HG03571 (cell line): ENCODE data around the gene CCDC102A.

Source experiments
- ATAC-seq: cut with Tn5 transposase; IDR thresholded peaks from one replicate; pipeline ENCODE4 v1.9.1; 2021; ENCODE audit not compliant: unreplicated experiment

CCDC102A gene

DNA sequence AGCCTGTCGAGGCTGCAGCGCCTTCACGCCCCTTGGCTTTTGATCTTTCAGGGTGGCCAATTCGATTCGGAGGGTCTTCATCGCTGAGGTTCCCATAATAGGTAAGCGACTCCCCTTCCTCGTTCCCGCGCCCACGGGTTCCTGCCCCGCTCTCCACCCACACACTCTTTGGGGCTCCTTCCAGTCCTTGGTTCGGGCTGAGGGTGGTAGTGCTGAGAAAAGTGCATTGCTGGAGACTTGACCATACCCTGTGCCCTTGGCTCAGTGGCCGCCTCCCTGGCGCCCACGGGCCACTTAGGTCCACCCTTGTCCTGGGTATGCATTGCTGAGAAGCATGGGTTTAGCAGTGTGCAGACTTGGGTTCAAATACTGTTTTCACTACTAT lies 73.4 kb downstream of the CCDC102A start:
- no peak for ATAC-seq

DNA sequence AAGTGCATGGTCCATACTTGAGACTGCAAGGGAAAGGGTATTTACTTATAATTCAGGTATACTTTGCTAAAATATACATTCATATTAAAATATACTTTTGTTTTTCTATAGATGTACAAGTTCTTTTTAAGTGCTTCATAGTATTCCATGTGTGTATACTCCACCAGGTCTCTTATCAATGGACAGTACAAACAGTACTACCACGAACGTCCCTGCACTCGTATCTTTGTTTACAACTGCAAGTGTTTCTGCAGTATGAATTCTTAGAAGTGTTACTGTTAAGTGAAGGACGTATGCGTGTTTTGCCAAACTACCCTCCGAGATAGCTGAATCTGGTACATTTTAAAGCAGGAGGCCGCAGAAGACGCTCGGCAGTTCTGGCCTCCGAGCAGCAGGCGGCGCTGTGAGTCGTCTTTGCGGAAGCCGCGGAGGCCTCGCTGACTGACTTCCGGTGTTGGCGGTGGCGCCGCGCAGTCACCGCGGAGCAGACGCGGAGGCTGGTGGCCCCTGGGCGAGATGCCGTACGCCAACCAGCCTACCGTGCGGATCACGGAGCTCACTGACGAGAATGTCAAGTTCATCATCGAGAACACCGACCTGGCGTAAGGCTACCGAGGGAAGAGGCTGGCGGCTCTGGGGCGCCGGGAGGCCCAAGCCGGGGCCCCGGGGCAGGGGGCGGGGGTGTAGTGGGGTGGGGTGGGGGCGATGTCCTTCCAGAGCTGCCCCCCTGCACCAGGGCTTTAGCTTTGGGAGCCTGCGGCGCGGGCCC lies 74.0 kb downstream of the CCDC102A start, which contains the start of gene POLR2C:
TSS of gene POLR2C (plus strand) at position 471 of the 769 bp plus-strand sequence. CDS start at position 517, 46 bp downstream.
- ATAC-seq: peak; percentile 89
